Mucosa of descending colon (tissue), 3 donors: ENCODE data around the gene KIF18A. TPM values are rescaled to one million over a fixed set of nuclear protein-coding genes. Genes with fewer than 3 reads are reported as not detected.

ENCODE experiments used
- ATAC-seq: fragments of 200-7000 bp; cut with Tn5 transposase; one replicate; pipeline ENCODE4 v1.9.1; 2020; ENCODE audit warnings: mild to moderate bottlenecking, moderate library complexity
- DNase-seq, 3 donors: peaks; one replicate each; pipeline ENCODE4 v3.0.0-alpha.2; 2020
- H3K36me3 ChIP-seq: fragments of 200-600 bp; one replicate; pipeline ENCODE4 v1.8.0; 2021; ENCODE audit warnings: low read depth, mild to moderate bottlenecking
- H3K4me1 ChIP-seq: fragments of 200-600 bp; one replicate; pipeline ENCODE4 v1.8.0; 2021; ENCODE audit warnings: low read depth, mild to moderate bottlenecking
- H3K4me3 ChIP-seq: fragments of 200-600 bp; one replicate; pipeline ENCODE4 v1.8.0; 2021; ENCODE audit warnings: mild to moderate bottlenecking
- H3K9me3 ChIP-seq: fragments of 200-600 bp; one replicate; pipeline ENCODE4 v1.8.0; 2021; ENCODE audit warnings: mild to moderate bottlenecking
- intact Hi-C, 2 donors: fragments of 100-400 bp; cut with DNase I in 1 of 2; cut with micrococcal nuclease in 1 of 2; formaldehyde crosslinking; loops; one replicate each; pipeline versions ENCODE4 v1.11.0 to v1.11.1; 2022; cut with DNase I, micrococcal nuclease
- total RNA-seq, 3 donors: library from RNA; stranded (reverse); fragmentation: NEBNext Ultra II Directional in 2 of 3; extraction: Animal tissue kit (Norgen Biotek cat#: 25700) in 2 of 3; gene quantifications; one replicate each; pipeline versions ENCODE4 v1.2.1 to v1.2.4, GENCODE V29; 2021 to 2023
- TF ChIP-seq, protein P1 (sequence below): fragments of 200-600 bp; IDR thresholded peaks from one replicate; pipeline ENCODE4 v1.8.0; 2022; ENCODE audit warnings: antibody characterized with exemption, mild to moderate bottlenecking
- donor health status: DM: no; HTN: no; CAD: no; lungs with moderate emphysema.
- donor health status: DM: no; HTN: no; CAD: no.
- donor health status: DM: no; HTN: yes; CAD: no.

The KIF18A gene
- total RNA-seq, 3 donors from 2014 or later, result 1.9 to 4.3 (median 2.5) TPM

GRCh38 chr11:27998552-27998951 is 109.4 kb downstream of the KIF18A start:
- no peak overlapping the region for H3K4me3 ChIP-seq
- no peak for ATAC-seq
- intact Hi-C loops, result no loop called here
- H3K9me3 ChIP-seq, result peaks cover 30% of the 10 kb centered on the region
- no peaks in the 10 kb centered on the region for H3K36me3 ChIP-seq
- TF ChIP-seq, protein P1, sequence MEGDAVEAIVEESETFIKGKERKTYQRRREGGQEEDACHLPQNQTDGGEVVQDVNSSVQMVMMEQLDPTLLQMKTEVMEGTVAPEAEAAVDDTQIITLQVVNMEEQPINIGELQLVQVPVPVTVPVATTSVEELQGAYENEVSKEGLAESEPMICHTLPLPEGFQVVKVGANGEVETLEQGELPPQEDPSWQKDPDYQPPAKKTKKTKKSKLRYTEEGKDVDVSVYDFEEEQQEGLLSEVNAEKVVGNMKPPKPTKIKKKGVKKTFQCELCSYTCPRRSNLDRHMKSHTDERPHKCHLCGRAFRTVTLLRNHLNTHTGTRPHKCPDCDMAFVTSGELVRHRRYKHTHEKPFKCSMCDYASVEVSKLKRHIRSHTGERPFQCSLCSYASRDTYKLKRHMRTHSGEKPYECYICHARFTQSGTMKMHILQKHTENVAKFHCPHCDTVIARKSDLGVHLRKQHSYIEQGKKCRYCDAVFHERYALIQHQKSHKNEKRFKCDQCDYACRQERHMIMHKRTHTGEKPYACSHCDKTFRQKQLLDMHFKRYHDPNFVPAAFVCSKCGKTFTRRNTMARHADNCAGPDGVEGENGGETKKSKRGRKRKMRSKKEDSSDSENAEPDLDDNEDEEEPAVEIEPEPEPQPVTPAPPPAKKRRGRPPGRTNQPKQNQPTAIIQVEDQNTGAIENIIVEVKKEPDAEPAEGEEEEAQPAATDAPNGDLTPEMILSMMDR, result no peak
- H3K4me1 ChIP-seq, result no peaks in the 10 kb centered on the region
- DNase-seq, result no peak

DNA sequence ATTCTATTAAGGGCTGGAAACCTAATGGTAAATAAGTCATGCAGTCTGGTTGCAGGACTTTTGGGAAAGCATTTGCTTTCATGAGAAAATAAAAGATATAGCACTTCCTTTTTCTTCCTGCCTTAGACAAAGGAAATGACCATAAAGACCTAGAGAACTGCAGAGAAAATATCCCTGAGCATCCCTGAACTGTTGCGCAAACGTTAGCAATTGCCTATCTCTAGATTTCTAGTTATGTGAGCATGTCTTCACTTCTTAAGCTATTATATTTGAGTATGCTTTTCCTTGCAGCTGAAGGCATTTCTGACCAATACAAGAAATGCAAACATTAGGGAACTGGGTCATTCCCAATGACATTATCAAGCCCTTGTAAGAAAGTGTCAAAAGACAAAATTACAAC is 110.6 kb downstream of the KIF18A start:
- ATAC-seq (no peak), DNase-seq (no peak)
- TF ChIP-seq, protein P1, result no peak
- no peaks in the 10 kb centered on the region for H3K36me3 ChIP-seq
- peaks cover 18% of the 10 kb centered on the region for H3K9me3 ChIP-seq
- H3K4me1 ChIP-seq, result no peaks in the 10 kb centered on the region
- intact Hi-C loops, result no loop called here
- no peak overlapping the region for H3K4me3 ChIP-seq

DNA sequence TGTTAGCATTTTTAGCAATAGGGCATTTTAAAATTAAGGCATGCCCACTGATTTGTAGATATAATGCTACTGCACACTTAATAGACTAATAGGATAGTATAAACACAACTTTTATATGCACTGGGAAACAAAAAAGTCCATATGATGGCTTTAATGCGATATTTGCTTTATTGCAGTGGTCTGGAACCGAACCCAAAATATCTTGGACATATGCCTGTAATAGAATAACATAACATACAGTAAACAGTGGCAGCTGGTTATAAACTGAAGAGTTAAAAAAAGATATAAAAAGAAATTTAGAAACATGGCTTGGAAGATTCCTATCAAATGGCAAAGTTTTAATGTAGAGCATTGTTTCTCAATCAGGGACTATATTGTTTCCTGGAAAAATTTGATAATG is 111.9 kb downstream of the KIF18A start:
- ATAC-seq (no peak), DNase-seq (no peak)
- no peak overlapping the region for H3K4me3 ChIP-seq
- intact Hi-C loops, result no loop called here
- H3K4me1 ChIP-seq, result no peaks in the 10 kb centered on the region
- TF ChIP-seq, protein P1, result no peak
- peaks cover 12% of the 10 kb centered on the region for H3K9me3 ChIP-seq
- no peaks in the 10 kb centered on the region for H3K36me3 ChIP-seq

DNA sequence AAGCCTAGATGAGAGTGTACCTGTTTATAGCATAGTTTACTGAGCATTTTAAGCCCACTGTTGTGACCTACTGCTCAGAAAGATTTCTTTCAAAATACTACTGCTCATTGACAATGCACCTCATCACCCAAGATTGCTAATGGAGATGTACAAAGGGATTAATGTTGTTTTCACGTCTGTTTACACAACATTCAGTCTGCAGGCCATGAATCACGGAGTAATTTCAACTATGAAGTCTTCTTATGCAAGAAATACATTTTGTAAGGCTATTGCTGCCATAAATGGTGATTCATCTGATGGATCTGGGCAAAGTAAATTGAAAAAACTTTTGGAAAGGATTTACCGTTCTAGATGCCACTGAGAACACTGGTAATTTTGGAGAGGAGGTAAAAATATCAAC is 112.9 kb downstream of the KIF18A start:
- ATAC-seq (no peak), DNase-seq (no peak)
- Histone ChIP-seq H3K4me1 (no peaks in the 10 kb centered on the region), H3K36me3 (no peaks in the 10 kb centered on the region), H3K9me3 (peaks cover 10% of the 10 kb centered on the region), H3K4me3 (no peak overlapping the region)
- TF ChIP-seq, protein P1, result no peak
- intact Hi-C loops, result no loop called here

DNA sequence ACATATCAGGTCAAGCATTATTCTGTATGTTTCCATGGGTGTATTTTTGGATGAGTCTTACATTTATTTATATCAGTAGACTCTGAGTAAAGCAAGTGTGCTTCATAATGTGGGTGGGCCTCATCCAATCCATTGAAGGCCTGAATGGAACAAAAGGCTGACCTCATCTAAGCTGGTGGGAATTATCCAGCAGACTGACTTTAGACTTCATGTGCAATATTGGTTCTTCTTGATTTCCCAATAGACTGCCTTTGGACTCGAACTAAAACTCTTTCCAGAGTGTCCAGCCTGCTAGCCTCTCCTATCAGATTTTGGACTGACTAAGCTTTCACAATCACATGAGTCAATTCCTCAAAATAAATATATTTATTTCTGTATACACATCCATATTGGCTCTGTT is 116.2 kb downstream of the KIF18A start:
- no peak for ATAC-seq
- TF ChIP-seq, protein P1, result no peak
- DNase-seq, result no peak
- Histone ChIP-seq H3K36me3 (no peaks in the 10 kb centered on the region), H3K4me3 (no peak overlapping the region), H3K9me3 (no peaks in the 10 kb centered on the region), H3K4me1 (no peaks in the 10 kb centered on the region)
- intact Hi-C loops, result no loop called here

DNA sequence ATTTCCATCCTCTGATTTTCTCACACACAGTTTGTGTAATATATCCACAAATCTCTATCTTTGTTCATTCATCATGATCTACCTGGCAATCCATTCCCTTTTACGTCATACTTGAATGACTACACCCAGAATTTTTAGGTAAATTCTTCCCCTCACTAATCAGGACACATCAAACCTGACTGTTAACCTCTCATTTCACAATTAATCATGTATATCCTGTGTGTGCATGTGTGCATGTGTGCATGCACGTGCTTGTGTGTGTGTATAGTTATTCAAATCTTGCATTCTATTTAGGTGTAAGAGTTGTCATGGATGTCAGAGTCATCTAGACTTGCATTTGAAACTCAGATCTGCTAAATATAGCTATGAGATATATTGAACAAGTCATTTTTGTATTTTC is 130.4 kb downstream of the KIF18A start:
- Histone ChIP-seq H3K4me1 (no peaks in the 10 kb centered on the region), H3K36me3 (no peaks in the 10 kb centered on the region), H3K4me3 (no peak overlapping the region), H3K9me3 (no peaks in the 10 kb centered on the region)
- TF ChIP-seq, protein P1, result no peak
- no peak for DNase-seq
- no peak for ATAC-seq
- intact Hi-C loops, result no loop called here
